Smooth muscle cell (in vitro differentiated cells): Measurements from ENCODE around the gene EYA4. TPM values are rescaled to one million over a fixed set of nuclear protein-coding genes. Genes with fewer than 3 reads are reported as not detected.

Source experiments
- DNase-seq: peaks from one replicate; lab custom pipeline; 2025; ENCODE audit not compliant: unreplicated experiment; lab: John Stamatoyannopoulos, UW
- H2AFZ ChIP-seq: fragments of 200-600 bp; sonication (generic); 2 replicates; pipeline ENCODE4 v1.6.0; 2016; ENCODE audit warnings: antibody characterized with exemption, low read depth, mild to moderate bottlenecking
- H3F3A ChIP-seq: fragments of 200-600 bp; sonication (generic); 2 replicates; pipeline ENCODE4 v1.6.0; 2017; ENCODE audit warnings: antibody characterized with exemption, low read depth
- H3K27ac ChIP-seq: fragments of 200-600 bp; sonication (generic); 2 replicates; pipeline ENCODE4 v1.5.1; 2016; ENCODE audit warnings: low read depth, mild to moderate bottlenecking
- H3K27me3 ChIP-seq: fragments of 200-600 bp; sonication (generic); 2 replicates; pipeline ENCODE4 v1.6.1; 2016; ENCODE audit warnings: low read depth, mild to moderate bottlenecking
- H3K36me3 ChIP-seq: fragments of 200-600 bp; sonication (generic); 2 replicates; pipeline ENCODE4 v1.5.1; 2016; ENCODE audit warnings: low read depth
- H3K4me1 ChIP-seq: fragments of 200-600 bp; sonication (generic); 2 replicates; pipeline ENCODE4 v1.5.1; 2016; ENCODE audit warnings: low read depth
- H3K4me2 ChIP-seq: fragments of 200-600 bp; sonication (generic); 2 replicates; pipeline ENCODE4 v1.6.0; 2016; ENCODE audit warnings: mild to moderate bottlenecking
- H3K4me3 ChIP-seq: fragments of 200-600 bp; sonication (generic); 2 replicates; pipeline ENCODE4 v1.5.1; 2016; ENCODE audit warnings: mild to moderate bottlenecking
- H3K79me2 ChIP-seq: fragments of 200-600 bp; sonication (generic); 2 replicates; pipeline ENCODE4 v1.6.0; 2016; ENCODE audit warnings: low read depth, mild to moderate bottlenecking
- H3K9ac ChIP-seq: fragments of 200-600 bp; sonication (generic); 2 replicates; pipeline ENCODE4 v1.6.0; 2016; ENCODE audit warnings: low read depth
- H3K9me3 ChIP-seq: fragments of 200-600 bp; sonication (generic); replicated peaks from 2 replicates; pipeline ENCODE4 v1.5.1; 2016; ENCODE audit warnings: low read depth
- H4K20me1 ChIP-seq: fragments of 200-600 bp; sonication (generic); 2 replicates; pipeline ENCODE4 v1.6.0; 2016; ENCODE audit warnings: low read depth
- CTCF ChIP-seq: fragments of 200-600 bp; sonication (generic); IDR thresholded peaks from 2 replicates; pipeline ENCODE4 v1.5.1; 2017; ENCODE audit warnings: borderline replicate concordance, mild to moderate bottlenecking, antibody characterized with exemption; ENCODE audit not compliant: insufficient read depth, poor library complexity, severe bottlenecking
- WGBS: methylation state at CpG from one replicate; pipeline ENCODE4 v1.1.7; 2016; ENCODE audit warnings: low lambda C conversion rate; 5-methylcytosine and 5-hydroxymethylcytosine counted together
- polyA plus RNA-seq: library from polyadenylated mRNA; unstranded; fragments of >200 nt; fragmentation: Nextera tagmentation; extraction: Ambion mirVana; gene quantifications from 2 replicates; pipeline ENCODE4 v1.2.1, GENCODE V29; 2016
- total RNA-seq: library from RNA; depleted of rRNA; stranded (reverse); fragments of >200 nt; gene quantifications from 2 replicates; pipeline ENCODE4 v1.2.3, GENCODE V29; 2014

EYA4 gene
- total and polyA plus RNA-seq, 2 experiments from 2014 or later: 1.3 TPM; not detected in 1

- no peak for DNase-seq
- H2AFZ ChIP-seq: no peak overlapping the region
- H3K4me2 ChIP-seq: no peak overlapping the region
- no peaks in the 10 kb centered on the region for H3K4me1 ChIP-seq
- H3K79me2 ChIP-seq: no peaks in the 10 kb centered on the region
- no peak for TF ChIP-seq CTCF
- H3K9me3 ChIP-seq: no peaks in the 10 kb centered on the region
- H3F3A ChIP-seq: no peaks in the 10 kb centered on the region
- peaks cover 9% of the 10 kb centered on the region for H3K27me3 ChIP-seq
- no peaks in the 10 kb centered on the region for H3K36me3 ChIP-seq
- H4K20me1 ChIP-seq: no peaks in the 10 kb centered on the region
- no peak overlapping the region for H3K4me3 ChIP-seq
- H3K27ac ChIP-seq: no peak overlapping the region
- WGBS: 79% methylated on average over 1 of the region's 1 CpG
- H3K9ac ChIP-seq: no peak overlapping the region
Measured at GRCh38 chr6:133313068-133313467, 71.9 kb downstream of the EYA4 start.

- no peak overlapping the region for H2AFZ ChIP-seq
- WGBS: 89% methylated on average over 4 of the region's 4 CpGs
- H3K27me3 ChIP-seq: peaks cover 13% of the 10 kb centered on the region
- no peaks in the 10 kb centered on the region for H3K9me3 ChIP-seq
- H3K4me1 ChIP-seq: no peaks in the 10 kb centered on the region
- no peak for TF ChIP-seq CTCF
- H3K9ac ChIP-seq: no peak overlapping the region
- H3F3A ChIP-seq: no peaks in the 10 kb centered on the region
- no peak overlapping the region for H3K4me3 ChIP-seq
- DNase-seq: no peak
- no peak overlapping the region for H3K4me2 ChIP-seq
- no peaks in the 10 kb centered on the region for H3K36me3 ChIP-seq
- H3K27ac ChIP-seq: no peak overlapping the region
- no peaks in the 10 kb centered on the region for H3K79me2 ChIP-seq
- H4K20me1 ChIP-seq: no peaks in the 10 kb centered on the region
Measured at GRCh38 chr6:133314947-133315346, 73.8 kb downstream of the EYA4 start.

- H2AFZ ChIP-seq: no peak overlapping the region
- H3K79me2 ChIP-seq: no peaks in the 10 kb centered on the region
- no peak overlapping the region for H3K9ac ChIP-seq
- H3K9me3 ChIP-seq: no peaks in the 10 kb centered on the region
- no peak for TF ChIP-seq CTCF
- no peaks in the 10 kb centered on the region for H4K20me1 ChIP-seq
- H3F3A ChIP-seq: no peaks in the 10 kb centered on the region
- DNase-seq: no peak
- 92% methylated on average over 5 of the region's 5 CpGs for WGBS
- no peaks in the 10 kb centered on the region for H3K36me3 ChIP-seq
- H3K27ac ChIP-seq: no peak overlapping the region
- H3K27me3 ChIP-seq: peaks cover 13% of the 10 kb centered on the region
- H3K4me3 ChIP-seq: no peak overlapping the region
- no peaks in the 10 kb centered on the region for H3K4me1 ChIP-seq
- H3K4me2 ChIP-seq: no peak overlapping the region
Measured at GRCh38 chr6:133315811-133316210, 74.7 kb downstream of the EYA4 start.

GRCh38 chr6:133317704-133318103 is 76.5 kb downstream of the EYA4 start:
- Histone ChIP-seq H3K9me3 (no peaks in the 10 kb centered on the region), H3K79me2 (no peaks in the 10 kb centered on the region), H3K27ac (no peak overlapping the region), H4K20me1 (no peaks in the 10 kb centered on the region), H3K36me3 (no peaks in the 10 kb centered on the region), H3K4me2 (no peak overlapping the region), H3K4me3 (no peak overlapping the region), H3K9ac (no peak overlapping the region), H3K27me3 (peaks cover 13% of the 10 kb centered on the region), H2AFZ (no peak overlapping the region), H3K4me1 (no peaks in the 10 kb centered on the region), H3F3A (no peaks in the 10 kb centered on the region)
- no peak for DNase-seq
- WGBS: 95% methylated on average over 4 of the region's 4 CpGs
- TF ChIP-seq CTCF: no peak
